Measurements from ENCODE around the gene MED27.

The MED27 gene

GRCh38 chr9:131847665-131848354 is 231.9 kb downstream of the MED27 start:
- DNase-seq = no peak

DNA sequence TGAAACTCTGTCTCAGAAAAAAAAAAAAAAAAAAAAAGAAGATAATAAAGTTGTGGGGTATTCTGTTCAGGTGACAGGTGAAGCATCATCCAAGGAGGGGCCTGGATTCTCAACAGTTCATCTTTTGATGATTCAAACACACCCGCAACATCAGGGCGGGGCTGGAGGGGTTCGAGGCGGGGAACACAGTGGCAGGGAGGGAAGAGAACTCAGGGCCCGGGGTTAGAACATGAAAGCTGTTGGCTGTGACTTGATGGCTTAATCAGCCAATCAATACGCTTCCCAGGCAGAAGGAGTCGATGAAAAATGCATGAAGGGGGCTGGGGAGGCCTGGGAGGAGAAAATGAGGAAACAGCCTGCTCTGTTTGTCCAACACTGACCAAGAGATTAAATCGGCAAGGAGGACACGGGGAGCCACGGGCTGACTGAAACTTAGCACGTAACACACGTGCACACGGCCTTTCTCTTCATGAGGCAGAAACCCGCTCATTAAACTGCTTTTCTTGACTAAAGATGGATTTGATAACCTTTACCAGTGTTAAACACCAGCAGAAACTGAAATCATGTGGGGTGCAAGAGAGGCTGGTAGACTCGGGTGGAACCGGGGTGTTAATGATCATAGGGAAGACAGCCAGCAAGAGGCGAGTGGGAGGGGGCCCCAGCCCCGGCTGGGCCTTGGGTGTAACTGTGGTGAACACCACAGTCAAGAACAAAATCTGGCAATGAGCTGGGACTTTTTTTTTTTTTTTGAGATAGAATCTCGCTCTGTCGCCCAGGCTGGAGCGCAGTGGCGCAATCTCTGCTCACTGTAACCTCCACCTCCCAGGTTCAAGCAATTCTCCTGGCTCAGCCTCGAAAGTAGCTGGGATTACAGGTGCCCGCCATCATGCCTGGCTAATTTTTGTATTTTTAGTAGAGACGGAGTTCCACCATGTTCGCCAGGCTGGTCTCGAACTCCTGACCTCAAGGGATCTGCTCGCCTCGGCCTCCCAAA is 234.1 kb downstream of the MED27 start:
- no peak for DNase-seq

- no peak for DNase-seq
Observed at GRCh38 chr9:131844745-131845118, 234.9 kb downstream of the MED27 start.

DNA sequence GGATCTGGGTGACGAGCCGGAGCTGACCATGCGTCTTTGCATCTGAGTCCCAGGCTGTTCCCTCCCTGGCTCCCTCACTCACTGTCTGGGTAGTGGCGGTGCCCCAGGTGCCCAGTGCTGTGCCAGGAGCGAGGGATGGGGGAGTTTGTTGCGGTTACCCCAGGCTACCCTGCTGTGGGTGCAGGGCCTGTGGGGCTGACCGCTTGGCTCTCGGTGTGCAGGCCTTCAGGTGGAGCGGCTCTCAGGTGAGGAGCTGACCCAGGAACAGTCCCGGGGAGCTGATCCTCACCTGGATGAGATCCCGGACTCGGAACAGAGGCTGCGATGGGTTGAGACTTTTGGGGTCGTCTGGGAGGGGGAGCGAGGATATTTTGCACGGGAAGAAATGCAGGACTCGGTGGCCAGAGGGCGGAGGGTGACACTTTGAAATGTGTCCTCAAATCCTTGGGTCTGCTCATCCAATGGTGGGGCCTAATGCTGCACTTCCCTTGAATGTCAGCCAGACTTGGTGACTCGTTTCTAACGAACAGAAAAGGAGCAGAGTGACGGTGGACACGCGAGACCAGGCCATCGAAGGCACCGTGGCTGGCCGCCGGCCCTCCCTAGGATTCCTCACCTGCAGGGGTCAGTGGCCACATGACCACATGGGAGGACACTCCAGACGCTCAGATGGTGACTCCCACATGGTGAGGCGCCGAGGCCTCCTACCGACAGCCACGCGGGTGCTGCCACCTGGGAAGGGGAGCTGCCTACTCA is 235.5 kb downstream of the MED27 start:
- DNase-seq = no peak

- no peak for DNase-seq
Observed at GRCh38 chr9:131841765-131842318, 237.8 kb downstream of the MED27 start.

GRCh38 chr9:131840751-131841702 is 238.6 kb downstream of the MED27 start:
- no peak for DNase-seq

- no peak for DNase-seq
Observed at GRCh38 chr9:131840220-131840619, 239.4 kb downstream of the MED27 start.

GRCh38 chr9:131839281-131840084 is 240.2 kb downstream of the MED27 start:
- peak; percentile 61 for DNase-seq

DNA sequence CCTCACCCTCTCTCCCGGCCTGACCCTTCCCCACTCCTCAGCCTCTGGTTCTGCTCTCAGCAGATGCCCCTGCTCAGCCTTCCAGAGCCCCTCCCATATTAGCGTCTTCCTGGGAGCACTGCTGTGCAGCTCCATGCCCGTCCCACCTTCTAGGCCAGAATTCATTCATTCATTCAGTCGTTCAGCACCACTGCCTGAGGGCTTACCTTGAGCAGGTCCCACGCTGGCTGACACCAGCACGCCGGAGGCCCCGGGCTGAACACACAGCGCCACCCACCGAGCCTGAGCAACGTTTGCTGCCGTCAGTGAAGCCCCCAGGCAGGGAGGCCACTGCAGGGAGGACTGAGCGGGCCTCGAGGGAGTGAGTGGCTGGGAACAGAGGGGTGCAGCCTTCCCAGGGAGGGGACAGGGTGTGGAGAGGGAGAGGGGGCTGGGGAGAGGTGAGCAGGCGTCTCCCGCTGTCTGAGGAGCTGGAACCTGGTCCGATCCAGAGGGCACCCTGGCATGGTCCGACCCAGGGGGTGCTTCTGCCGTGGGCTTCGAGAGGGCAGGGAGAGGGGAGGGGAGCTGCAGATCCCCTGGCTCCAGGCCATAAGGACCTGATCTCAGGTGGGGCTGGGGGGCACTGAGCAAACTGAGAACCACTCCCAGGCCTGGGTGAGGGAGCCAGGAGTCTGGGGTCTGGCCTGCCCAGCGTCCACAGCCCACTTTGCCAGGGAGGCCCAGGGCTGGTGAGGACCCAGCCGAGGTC is 241.0 kb downstream of the MED27 start:
- DNase-seq = no peak

DNA sequence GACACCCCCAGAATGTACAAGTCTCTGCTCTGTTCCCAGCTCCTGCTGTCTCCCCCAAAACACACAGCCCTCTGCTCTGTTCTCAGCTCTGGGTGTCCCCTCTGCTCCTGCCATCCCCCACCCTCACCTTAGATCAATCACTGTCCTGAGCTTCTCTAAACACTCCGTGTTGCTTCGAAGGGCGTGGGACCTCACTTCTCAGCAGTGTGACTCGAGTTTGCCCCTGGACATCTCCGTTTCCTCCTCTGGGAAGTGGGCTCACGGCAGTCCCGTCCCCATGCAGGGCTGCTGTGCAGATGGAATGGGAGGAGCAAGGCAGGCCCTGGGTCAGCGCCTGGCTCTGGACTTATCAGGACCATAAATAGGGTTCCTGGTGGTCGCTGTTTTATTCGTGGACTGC is 241.8 kb downstream of the MED27 start:
- no peak for DNase-seq

DNA sequence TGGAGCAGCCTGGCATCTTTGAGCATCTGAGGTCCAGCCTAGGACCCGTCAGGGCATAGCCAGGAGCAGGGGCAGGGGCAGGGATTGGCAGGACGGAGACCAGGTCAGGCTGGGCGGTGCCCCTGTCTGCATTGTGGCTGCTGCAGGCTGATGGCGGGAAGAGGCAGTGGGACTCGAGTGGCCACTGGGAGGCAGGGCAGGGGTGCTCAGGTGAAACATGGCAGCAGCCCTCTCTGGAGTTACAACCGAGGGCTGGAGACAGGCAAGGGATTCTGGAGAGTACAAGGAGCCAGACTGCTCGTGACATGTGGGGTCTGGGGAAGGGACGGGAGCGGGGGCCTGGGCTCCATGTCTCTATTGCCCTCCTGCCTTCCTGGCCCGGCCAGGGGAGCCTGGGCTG is 242.4 kb downstream of the MED27 start:
- DNase-seq = no peak

DNA sequence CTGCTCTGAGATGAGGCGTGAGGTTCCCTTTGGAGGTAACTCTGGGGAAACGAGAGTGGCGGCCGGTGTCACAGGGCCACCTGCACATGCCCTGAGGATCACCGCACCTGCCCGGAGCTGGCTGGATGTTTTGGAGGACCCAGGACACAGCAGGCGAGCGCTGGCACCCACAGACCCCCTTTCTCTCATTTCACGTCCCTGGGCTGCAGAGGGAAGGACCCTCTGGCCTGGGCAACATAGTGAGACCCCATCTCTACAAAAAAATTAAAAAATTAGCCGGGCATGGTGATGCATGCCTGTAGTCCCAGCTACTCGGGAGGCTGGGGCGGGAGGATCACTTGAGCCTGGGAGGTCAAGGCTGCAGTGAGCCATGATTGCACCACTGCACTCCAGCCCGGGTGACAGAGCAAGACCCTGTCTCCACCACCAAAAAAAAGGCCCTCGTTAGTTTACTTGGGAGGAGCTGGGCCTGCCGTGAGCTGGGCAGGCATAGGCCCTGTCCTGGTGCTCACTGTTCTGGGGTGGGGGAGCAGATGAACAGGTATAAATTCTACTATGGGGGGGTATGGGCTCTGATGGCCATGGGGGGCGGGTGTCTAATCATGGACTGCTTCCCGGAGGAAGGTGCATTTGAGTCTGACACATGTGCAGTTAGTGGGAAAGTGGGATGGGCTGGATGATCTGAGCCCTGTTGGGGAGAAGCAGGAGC is 242.9 kb downstream of the MED27 start:
- DNase-seq = no peak

DNA sequence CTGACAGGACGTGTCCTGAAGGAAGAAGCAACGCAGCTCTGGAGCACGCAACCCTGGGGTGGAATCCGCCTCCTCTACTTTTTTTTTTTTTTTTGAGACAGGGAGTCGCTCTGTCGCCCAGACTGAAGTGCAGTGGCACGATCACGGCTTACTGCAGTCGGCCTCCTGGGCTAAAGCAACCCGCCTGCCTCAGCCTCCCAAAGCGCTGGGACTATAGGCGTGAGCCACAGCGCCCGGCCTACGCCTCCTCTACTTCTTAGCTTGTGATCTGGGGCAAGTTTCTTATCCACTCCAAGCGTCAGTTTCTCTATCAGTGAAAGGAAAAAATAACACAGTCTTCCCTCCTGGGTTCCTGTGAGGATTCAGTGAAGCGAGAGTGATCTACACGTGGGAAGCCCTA is 243.6 kb downstream of the MED27 start:
- no peak for DNase-seq

- no peak for DNase-seq
Observed at GRCh38 chr9:131835151-131835910, 244.3 kb downstream of the MED27 start.

GRCh38 chr9:131834721-131835120 is 244.9 kb downstream of the MED27 start:
- DNase-seq = no peak

DNA sequence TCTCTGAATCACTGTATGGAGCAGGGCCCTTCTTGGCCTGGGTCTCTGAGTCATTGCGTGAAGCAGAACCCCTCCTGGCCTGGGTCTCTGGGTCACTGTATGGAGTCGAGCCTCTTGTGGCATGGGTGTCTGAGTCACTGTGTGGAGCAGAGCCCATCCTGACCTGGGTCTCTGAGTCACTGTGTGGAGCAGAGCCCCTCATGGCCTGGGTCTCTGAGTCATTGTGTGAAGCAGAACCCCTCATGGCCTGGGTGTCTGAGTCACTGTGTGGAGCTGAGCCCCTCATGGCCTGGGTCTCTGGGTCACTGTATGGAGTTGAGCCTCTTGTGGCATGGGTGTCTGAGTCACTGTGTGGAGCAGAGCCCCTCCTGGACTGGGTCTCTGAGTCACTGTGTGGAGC is 245.8 kb downstream of the MED27 start:
- DNase-seq = peak; percentile 7

- DNase-seq = no peak
Observed at GRCh38 chr9:131833083-131833482, 246.6 kb downstream of the MED27 start.

DNA sequence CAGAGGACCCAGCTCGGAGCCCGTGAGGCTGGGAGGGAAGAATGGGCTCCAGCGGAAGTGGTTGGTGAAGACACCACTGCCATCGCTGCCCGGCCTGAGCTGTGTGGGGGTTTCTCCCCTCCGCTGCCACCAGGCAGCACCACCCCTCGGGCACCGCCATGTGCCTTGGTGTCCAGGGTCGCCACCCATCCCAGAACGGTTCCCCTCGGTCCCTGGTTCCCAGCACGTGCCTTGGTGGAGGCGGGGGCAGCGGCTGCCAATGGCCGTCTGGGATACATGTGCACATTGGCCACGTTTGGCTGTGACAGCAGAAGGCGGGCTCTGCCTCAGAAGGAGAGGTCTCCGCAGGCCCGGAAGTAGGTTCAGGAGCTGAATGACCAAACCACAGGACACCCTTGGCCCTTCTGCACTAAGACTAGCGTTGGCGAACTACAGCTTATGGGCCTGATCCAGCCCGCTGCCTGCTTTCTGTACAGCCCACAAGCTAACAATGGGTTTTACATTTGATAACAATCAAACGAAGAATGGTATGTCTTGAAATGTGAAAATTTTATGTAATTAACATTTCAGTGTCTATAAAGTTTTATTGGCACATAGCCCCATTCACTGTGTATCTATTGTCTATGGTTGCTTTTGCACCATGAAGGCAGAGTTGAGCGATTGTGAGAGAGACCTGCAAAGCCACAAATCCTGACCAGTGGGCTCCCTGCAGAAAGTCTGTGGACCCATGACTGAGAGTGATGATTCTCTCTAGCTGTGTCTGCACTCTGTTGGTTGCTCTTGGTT is 248.1 kb downstream of the MED27 start:
- DNase-seq = no peak
